Ammon's horn (tissue), 1 donor: ENCODE measurements around the gene LCN9.
"Not testable (repeated sequence)": the region's sequence is repeated elsewhere in the genome, so short reads cannot be mapped to it uniquely, and the experiment has no call there.

Experiments used
- DNase-seq: peaks from one replicate; pipeline ENCODE4 v3.0.0-alpha.2; 2016; ENCODE audit warnings: low spot score

Gene LCN9, protein sequence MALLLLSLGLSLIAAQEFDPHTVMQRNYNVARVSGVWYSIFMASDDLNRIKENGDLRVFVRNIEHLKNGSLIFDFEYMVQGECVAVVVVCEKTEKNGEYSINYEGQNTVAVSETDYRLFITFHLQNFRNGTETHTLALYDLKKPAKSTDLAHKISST

GRCh38 chr9:135662758-135663450 is at the start of gene LCN9:
Gene LCN9, plus strand, starts transcription at chr9:135663309. Its CDS starts 13 bp downstream, at chr9:135663322.
- DNase-seq = peak; percentile 61

DNA sequence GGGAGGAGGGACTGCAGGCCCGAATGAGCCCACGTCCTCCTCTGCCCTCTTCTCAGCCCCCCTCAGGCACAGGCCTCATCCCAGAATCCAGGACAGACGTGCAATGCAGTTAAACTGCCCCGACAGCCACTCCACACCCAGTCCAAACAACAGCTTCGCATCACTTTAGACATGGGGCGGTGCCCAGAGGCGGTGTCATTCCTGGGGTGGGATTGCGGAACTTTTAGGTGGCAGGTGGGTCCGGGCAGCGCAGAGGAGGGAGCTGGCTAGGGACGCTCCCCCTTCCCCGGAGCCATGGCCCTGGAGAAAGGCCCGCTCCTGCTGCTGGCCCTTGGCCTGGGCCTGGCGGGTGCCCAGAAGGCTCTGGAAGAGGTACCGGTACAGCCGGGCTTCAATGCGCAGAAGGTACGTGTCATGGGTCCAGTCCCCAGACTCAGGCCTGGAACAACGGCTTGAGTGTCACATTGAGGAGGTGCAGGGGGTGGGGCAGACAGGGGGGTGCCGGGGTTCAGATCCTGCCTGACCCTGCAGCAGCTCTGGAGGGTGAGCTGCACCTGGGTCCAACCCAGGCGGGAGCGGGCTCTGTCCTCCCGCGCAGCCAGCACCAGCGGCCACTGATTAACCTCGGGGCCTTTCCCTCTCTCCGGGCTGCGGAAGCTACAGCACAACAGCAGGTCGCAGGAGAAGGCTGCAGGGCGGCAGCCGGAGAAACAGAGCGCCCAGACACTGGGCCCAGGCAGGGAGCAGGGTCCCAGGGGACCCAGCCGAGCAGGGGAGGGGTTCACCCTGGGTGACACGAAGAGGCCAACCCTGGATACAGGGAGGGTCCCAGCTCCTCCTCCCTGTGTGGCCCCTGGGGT is 48.9 kb upstream of the LCN9 start:
- DNase-seq = no peak

DNA sequence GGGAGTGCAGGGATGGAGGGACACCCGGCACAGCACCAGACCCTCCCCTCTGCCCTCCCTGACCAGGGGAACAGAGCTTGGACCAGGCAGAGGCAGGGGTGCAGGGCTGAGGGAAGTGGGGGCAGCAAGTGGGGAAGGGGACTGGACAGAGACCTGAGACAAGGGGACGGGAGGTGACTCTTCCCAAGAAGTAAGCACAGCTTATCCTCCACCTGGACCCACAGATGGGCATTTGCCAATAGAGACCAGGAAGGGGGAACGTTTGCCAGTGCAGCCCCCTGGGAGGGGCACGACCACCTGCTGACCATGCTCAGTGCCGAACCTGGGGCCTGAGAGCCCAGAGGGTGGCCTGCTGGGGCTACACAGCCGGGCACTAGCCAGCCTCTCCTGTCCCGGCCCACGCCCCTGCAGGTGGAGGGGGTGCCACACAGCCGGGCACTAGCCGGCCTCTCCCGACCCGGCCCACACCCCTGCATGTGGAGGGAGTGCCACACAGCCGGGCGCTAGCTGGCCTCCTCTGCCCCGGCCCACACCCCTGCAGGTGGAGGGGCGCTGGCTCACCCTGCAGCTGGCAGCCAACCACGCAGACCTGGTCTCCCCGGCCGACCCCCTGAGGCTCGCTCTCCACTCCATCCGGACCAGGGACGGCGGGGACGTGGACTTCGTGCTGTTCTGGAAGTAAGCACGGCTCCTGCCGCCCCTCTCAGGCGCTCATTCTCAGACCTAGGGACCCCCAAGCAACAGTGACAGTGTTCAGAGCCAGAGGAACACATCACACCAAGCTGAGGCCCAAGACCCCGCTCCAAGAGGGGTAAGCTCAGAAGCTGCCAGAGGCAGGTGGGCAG is 48.1 kb upstream of the LCN9 start:
- no peak for DNase-seq

- DNase-seq = no peak
These were observed 47.2 kb upstream of the LCN9 start for GRCh38 chr9:135615666-135616618.

- no peak for DNase-seq
These were observed 46.2 kb upstream of the LCN9 start for GRCh38 chr9:135616619-135617537.

- no peak for DNase-seq
These were observed 45.6 kb upstream of the LCN9 start for GRCh38 chr9:135617538-135617900.

DNA sequence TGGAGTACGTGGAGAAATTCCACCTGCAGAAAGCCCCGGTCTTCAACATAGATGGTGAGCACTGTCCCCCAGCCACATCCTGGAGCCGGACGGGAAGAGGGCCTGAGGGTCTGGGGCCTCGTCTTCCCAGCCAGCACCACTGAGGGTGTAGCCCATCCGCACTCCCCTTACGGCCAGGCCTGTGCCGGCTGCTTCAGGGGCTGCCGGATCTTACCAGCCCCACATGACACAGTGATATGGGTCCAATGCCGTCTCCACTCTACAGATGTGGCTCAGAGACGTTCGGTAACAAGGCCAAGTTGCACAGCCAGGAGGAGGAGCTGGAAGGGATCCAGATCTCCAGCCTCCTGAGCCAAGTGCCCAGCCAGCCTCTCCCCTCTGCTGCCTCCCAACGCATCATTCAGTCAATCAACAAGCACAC is 45.1 kb upstream of the LCN9 start:
- DNase-seq = no peak

DNA sequence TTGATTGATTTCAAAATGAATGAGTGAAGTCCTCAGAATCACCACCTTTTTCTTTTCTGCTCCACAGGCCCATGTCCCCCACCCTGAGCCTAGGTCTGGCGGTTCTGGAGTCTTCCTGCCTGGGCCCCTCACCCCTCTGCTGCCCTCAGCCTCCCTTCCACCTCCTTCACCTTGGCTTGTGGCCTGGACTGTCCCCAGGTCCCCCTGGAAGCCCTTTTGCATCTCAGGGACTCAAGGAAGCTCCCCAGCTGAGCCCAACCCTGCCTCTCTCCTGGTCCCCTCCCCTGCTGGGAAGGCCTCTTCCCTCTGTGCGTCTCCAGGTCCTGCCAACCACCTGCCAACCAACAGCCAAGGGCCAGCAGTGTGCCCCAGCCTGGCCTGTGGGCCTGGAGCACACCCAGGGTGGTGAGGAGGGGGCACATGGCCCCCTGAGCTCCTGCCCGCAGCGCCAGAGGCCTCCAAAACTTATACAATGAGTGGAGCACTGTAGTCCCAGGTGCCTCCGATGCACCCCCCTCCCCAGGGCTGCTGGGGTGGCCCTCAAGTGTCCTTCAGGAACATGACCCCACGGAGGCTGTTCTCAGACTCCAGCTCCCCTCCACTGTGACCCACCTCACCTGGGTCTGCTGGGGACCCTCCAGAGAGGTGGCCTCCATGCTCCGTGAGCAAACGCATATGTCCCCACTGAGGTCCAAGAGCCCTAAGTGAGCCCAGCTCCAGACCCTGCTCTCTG is 44.1 kb upstream of the LCN9 start:
- no peak for DNase-seq

DNA sequence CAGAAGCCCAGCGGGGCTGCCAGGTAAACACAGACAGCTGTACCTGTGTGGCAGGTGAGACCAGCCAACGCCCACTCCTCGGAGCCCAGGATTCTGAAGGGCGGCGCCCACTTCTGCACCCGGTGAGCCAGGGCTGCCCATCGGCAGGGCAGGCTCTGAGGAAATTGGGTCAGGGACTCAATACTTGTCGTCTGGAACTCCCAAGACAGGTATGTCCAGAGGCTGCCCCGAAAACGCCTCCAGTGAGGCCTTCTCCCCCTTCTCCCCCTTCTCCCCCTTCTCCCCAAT is 43.6 kb upstream of the LCN9 start:
- DNase-seq = no peak

- no peak for DNase-seq
These were observed 42.6 kb upstream of the LCN9 start for GRCh38 chr9:135620558-135620957.

- no peak for DNase-seq
These were observed 40.6 kb upstream of the LCN9 start for GRCh38 chr9:135622415-135623020.

DNA sequence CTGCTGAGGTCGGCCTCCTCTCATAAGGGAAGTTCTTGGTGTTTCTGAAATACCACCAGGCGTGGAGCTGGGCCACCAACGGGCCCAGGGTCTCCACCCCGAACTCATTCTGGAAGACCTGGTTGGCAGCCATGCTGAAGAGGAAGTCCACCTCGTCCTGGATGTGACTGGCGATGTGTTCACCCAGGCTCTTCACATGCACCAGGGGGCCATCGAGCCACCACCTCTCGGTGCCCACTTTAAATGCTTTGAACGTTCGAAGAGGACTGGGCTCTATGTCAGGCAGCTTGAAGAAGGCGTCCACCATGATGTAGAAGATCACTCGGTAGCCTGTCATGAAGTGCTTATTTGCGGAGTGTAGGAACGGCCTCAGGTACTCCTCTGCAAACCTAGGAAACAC is 38.8 kb upstream of the LCN9 start:
- no peak for DNase-seq

DNA sequence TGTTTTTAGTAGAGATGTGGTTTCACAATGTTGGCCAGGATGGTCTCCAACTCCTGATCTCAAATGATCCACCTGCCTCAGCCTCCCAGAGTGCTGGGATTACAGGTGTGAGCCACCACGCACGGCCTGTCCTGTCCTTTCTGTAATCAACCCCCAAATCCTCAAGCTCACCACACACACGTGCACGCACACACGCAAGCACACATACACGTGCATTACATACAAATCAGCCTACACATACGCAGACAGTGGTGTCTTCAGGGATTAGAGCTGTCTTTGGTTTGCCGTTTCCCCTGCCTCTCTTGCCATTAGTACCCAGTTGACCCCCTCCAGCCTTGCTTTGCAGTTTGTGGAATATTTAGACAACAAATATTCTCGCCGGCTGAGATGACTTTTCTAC is 30.3 kb upstream of the LCN9 start:
- DNase-seq = no peak

- not testable (repeated sequence) for DNase-seq
These were observed 26.1 kb upstream of the LCN9 start for GRCh38 chr9:135636930-135637530.

DNA sequence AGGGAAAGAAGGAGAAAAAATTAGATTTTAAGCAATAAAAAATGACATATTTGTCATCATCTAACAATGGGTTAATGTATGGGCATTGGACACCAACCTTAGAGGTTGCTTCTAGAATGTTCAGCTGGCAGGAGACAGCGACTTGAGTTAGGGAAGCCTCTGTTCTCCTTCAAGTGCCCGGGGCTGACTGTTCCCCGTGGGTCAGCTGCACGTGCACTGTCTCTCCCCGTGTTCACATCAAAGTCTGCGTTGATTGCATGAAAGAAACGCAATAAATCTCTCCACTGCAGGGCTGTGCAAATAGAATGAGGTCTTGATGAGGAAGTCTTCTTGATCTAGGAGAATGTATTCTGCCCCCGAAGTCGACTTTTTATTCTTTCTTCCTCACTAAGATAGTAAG is 23.9 kb upstream of the LCN9 start, which contains the start of gene GLT6D1:
TSS of gene GLT6D1 (minus strand) at position 345 of the 400 bp plus-strand sequence. CDS start 353 bp downstream, outside the sequence.
- DNase-seq = no peak

- no peak for DNase-seq
These were observed 22.1 kb upstream of the LCN9 start for GRCh38 chr9:135641047-135641446.

DNA sequence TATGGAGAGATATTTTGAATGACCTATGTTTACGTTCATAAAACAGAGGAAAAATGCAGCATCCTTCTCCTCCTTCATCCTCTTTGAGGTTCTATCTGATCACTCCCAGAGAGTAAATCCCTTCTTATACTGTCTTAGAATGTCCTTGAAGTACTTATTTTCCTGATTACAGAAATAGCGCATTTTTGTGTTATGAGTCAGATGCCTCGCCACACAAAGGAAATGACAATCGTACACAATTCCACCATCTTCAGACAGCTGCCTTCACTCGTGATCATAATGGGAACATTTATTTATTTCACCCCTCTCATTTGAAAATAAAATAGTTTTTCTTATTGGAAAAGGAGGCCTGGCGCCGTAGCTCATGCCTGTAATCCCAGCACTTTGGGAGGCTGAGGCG is 21.4 kb upstream of the LCN9 start:
- no peak for DNase-seq

GRCh38 chr9:135644631-135645218 is 18.4 kb upstream of the LCN9 start:
- DNase-seq = no peak
